Measurements from ENCODE around the gene CHMP2B. TPM values are rescaled to one million over a fixed set of nuclear protein-coding genes. Genes with fewer than 3 reads are reported as not detected.

CHMP2B gene
- total and polyA plus RNA-seq, 2 donors from 2014 or later: 31.7 to 37.8 TPM

DNA sequence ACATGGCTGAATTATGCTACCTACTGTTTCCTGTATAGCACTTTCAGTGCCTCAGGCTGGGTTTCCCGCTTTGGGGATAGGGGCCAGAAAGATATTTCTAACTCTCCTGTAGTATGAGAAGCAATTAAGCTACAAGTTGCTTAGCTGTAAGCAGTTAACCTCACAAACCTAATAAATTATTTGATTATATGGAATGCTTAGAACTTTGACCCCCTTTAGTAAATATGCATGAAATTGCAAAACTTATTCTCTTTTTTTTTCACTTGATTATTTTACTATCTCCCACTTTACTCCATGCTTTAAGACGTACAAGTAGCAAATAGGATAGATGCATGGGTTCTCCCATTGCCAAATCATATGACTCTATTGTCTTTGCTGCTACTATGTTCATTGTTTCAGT is 27.5 kb upstream of the CHMP2B start:
- FAIRE-seq: no peak
- intact Hi-C loops (cut with DNase I): no loop called here
- Histone ChIP-seq H3K4me3 (ENCODE audit: low read length in 3 of 3) (no peak overlapping the region), H3K36me3 (ENCODE audit: control insufficient read depth in 2 of 3, insufficient read depth in 3 of 3, low read length in 3 of 3) (no peaks in the 10 kb centered on the region), H3K9me3 (ENCODE audit: control insufficient read depth in 2 of 3, insufficient read depth in 1 of 3, low read length in 3 of 3) (no peaks in the 10 kb centered on the region), H3K27ac (ENCODE audit: low read depth in 2 of 2, low read length in 2 of 2) (no peak overlapping the region), H3K9ac (ENCODE audit: low read length in 3 of 3) (no peak overlapping the region), H3K4me1 (ENCODE audit: control insufficient read depth in 2 of 3, insufficient read depth in 2 of 3, low read depth in 1 of 3, low read length in 3 of 3) (no peaks in the 10 kb centered on the region), H3K27me3 (ENCODE audit: control insufficient read depth, insufficient read depth, low read length) (no peaks in the 10 kb centered on the region)
- TF ChIP-seq, protein P1, sequence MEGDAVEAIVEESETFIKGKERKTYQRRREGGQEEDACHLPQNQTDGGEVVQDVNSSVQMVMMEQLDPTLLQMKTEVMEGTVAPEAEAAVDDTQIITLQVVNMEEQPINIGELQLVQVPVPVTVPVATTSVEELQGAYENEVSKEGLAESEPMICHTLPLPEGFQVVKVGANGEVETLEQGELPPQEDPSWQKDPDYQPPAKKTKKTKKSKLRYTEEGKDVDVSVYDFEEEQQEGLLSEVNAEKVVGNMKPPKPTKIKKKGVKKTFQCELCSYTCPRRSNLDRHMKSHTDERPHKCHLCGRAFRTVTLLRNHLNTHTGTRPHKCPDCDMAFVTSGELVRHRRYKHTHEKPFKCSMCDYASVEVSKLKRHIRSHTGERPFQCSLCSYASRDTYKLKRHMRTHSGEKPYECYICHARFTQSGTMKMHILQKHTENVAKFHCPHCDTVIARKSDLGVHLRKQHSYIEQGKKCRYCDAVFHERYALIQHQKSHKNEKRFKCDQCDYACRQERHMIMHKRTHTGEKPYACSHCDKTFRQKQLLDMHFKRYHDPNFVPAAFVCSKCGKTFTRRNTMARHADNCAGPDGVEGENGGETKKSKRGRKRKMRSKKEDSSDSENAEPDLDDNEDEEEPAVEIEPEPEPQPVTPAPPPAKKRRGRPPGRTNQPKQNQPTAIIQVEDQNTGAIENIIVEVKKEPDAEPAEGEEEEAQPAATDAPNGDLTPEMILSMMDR (IDR thresholded peaks at IDR 0.05; ENCODE audit: borderline replicate concordance, extremely low read depth, insufficient read depth): no peak
- DNase-seq: no peak

DNA sequence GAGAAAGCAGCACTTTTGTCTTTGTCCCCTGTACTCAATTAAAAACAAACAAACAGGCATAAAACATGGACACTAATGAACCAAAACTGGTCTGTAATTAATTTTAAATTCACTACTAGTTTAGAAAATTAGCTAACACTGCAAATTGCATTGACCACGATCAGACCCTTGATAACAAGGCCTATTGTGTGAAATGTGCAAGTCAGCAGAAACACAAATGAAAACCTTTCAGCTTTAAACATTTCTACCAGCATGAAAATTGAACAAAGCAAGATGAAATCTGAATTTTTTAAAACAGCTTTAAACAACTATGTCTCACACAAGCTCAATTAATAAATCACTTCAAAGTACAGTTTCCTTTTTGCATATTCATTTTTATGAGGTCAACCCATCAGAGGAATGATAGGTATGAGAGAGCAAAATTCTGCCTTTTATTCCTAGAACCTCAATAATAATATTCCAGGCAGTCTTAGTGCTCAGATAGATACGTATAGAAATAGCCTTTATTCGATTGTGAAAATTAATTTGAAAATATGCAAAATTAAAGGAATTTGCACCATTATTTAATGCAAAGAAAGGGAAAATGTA is 27.0 kb upstream of the CHMP2B start:
- H3K4me1 ChIP-seq (ENCODE audit: control insufficient read depth in 2 of 3, insufficient read depth in 2 of 3, low read depth in 1 of 3, low read length in 3 of 3): no peaks in the 10 kb centered on the region
- H3K27me3 ChIP-seq (ENCODE audit: control insufficient read depth, insufficient read depth, low read length): no peaks in the 10 kb centered on the region
- H3K9me3 ChIP-seq (ENCODE audit: control insufficient read depth in 2 of 3, insufficient read depth in 1 of 3, low read length in 3 of 3): no peaks in the 10 kb centered on the region
- TF ChIP-seq, protein P1 (IDR thresholded peaks at IDR 0.05; ENCODE audit: borderline replicate concordance, extremely low read depth, insufficient read depth): no peak
- no peak for FAIRE-seq
- no peaks in the 10 kb centered on the region for H3K36me3 ChIP-seq (ENCODE audit: control insufficient read depth in 2 of 3, insufficient read depth in 3 of 3, low read length in 3 of 3)
- intact Hi-C loops (cut with DNase I): no loop called here
- H3K9ac ChIP-seq (ENCODE audit: low read length in 3 of 3): no peak overlapping the region
- DNase-seq: no peak
- H3K27ac ChIP-seq (ENCODE audit: low read depth in 2 of 2, low read length in 2 of 2): no peak overlapping the region
- H3K4me3 ChIP-seq (ENCODE audit: low read length in 3 of 3): no peak overlapping the region

DNA sequence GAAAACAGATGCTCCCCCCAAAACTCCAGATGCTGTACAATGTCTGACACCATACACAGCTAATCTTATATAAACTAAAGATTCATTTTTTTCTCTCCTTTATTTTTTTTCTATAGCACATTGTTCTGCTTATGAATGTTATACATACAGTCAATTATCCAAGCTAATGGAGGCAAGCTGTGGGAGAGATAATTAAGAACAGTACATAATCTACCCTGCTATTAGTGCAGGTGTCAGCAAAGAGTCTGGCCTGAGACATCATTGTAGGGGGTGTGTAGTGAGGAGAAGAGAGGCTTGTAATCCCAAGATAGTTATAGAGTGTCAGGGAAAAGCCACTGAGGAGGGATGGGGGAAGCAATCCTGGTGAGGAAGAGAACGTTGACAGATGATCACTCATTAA is 25.4 kb upstream of the CHMP2B start:
- TF ChIP-seq, protein P1 (IDR thresholded peaks at IDR 0.05; ENCODE audit: borderline replicate concordance, extremely low read depth, insufficient read depth): no peak
- no peak overlapping the region for H3K4me3 ChIP-seq (ENCODE audit: low read length in 3 of 3)
- intact Hi-C loops (cut with DNase I): no loop called here

DNA sequence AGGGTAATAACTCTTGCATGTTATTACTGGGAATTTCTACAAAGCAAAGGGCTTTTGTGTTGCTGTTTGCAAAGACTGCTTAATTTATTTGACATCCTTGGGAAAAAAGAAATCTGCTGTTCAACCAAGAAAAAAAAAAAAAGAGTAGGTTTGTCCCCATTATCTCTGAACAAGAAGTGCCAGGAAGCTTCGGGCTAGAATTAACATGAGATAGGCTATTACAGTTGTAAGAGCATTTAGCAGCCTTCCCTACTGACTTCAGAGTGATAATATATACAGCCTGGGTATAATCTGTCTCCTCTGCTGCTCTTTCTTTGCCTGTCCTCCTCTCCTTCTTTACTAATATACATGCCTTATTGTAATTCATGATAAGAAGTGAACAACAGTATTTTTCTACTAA is 23.3 kb upstream of the CHMP2B start:
- Histone ChIP-seq H3K27me3 (ENCODE audit: control insufficient read depth, insufficient read depth, low read length) (no peaks in the 10 kb centered on the region), H3K4me1 (ENCODE audit: control insufficient read depth in 2 of 3, insufficient read depth in 2 of 3, low read depth in 1 of 3, low read length in 3 of 3) (no peaks in the 10 kb centered on the region), H3K36me3 (ENCODE audit: control insufficient read depth in 2 of 3, insufficient read depth in 3 of 3, low read length in 3 of 3) (no peaks in the 10 kb centered on the region), H3K9ac (ENCODE audit: low read length in 3 of 3) (no peak overlapping the region), H3K4me3 (ENCODE audit: low read length in 3 of 3) (no peak overlapping the region), H3K27ac (ENCODE audit: low read depth in 2 of 2, low read length in 2 of 2) (no peak overlapping the region), H3K9me3 (ENCODE audit: control insufficient read depth in 2 of 3, insufficient read depth in 1 of 3, low read length in 3 of 3) (no peaks in the 10 kb centered on the region)
- TF ChIP-seq, protein P1 (IDR thresholded peaks at IDR 0.05; ENCODE audit: borderline replicate concordance, extremely low read depth, insufficient read depth): no peak
- FAIRE-seq: no peak
- DNase-seq: no peak
- intact Hi-C loops (cut with DNase I): no loop called here

More for the DNA sequence above, 25.4 kb upstream of the CHMP2B start:
- no peaks in the 10 kb centered on the region for H3K9me3 ChIP-seq (ENCODE audit: control insufficient read depth in 2 of 3, insufficient read depth in 1 of 3, low read length in 3 of 3)
- no peak overlapping the region for H3K9ac ChIP-seq (ENCODE audit: low read length in 3 of 3)
- no peak for DNase-seq
- no peaks in the 10 kb centered on the region for H3K4me1 ChIP-seq (ENCODE audit: control insufficient read depth in 2 of 3, insufficient read depth in 2 of 3, low read depth in 1 of 3, low read length in 3 of 3)
- H3K27me3 ChIP-seq (ENCODE audit: control insufficient read depth, insufficient read depth, low read length): no peaks in the 10 kb centered on the region
- FAIRE-seq: no peak
- H3K36me3 ChIP-seq (ENCODE audit: control insufficient read depth in 2 of 3, insufficient read depth in 3 of 3, low read length in 3 of 3): no peaks in the 10 kb centered on the region
- H3K27ac ChIP-seq (ENCODE audit: low read depth in 2 of 2, low read length in 2 of 2): no peak overlapping the region

All from kidney (tissue), 14 donors.